HCT116 (cell line): ENCODE results near the gene ABHD2. TPM values are rescaled to one million over a fixed set of nuclear protein-coding genes. Genes with fewer than 3 reads are reported as not detected.

Experiments
- ATAC-seq: fragments of 200-7000 bp; cut with Tn5 transposase; 2 replicates; pipeline ENCODE4 v1.9.1; 2020; ENCODE audit warnings: mild to moderate bottlenecking, moderate library complexity
- BruUV-seq: library from RNA; stranded (reverse); fragments of 400-500 nt; replicated peaks from 2 replicates; lab custom pipeline; 2021; lab: Mats Ljungman, UMichigan
- CTCF ChIA-PET: fragments of 300-600 bp; sonication (Branson Sonifier 250); formaldehyde crosslinking; loops from one replicate; lab custom pipeline; 2021; ENCODE audit warnings: antibody characterized with exemption; lab: Charles Lee
- POLR2A ChIA-PET: fragments of 300-600, 350-600 bp; sonication (Branson Sonifier 250); formaldehyde crosslinking; loops from one replicate; lab custom pipeline; 2021; ENCODE audit warnings: antibody characterized with exemption; lab: Charles Lee
- RAD21 ChIA-PET, 2 experiments: fragments of 300-600 bp; sonication (Branson Sonifier 250); formaldehyde crosslinking; loops; one replicate each; lab custom pipeline; 2023; ENCODE audit warnings: low total read pairs in 2 of 2; ENCODE audit not compliant: uncharacterized antibody in 2 of 2, unreplicated experiment in 2 of 2, low non-redundant PET in 1 of 2; lab: Charles Lee
- DNase-seq: peaks from one replicate; pipeline ENCODE4 v3.0.0-alpha.2; 2010; ENCODE audit warnings: low read depth, low spot score
- H2AFZ ChIP-seq: fragments of 200-600 bp; shearing (Covaris generic), sonication (generic); 2 replicates; pipeline ENCODE4 v1.6.1; 2017; ENCODE audit warnings: low read depth, mixed run types, mixed read lengths, antibody characterized with exemption, low read length; ENCODE audit not compliant: poor library complexity, severe bottlenecking
- H3K27ac ChIP-seq: 2 replicates; pipeline ENCODE4 v1.5.1; 2012; ENCODE audit warnings: low read depth, low read length
- H3K27me3 ChIP-seq: fragments of 200-600 bp; sonication (generic); 2 replicates; pipeline ENCODE4 v1.6.1; 2016; ENCODE audit warnings: mixed run types, low read length, mixed read lengths; ENCODE audit not compliant: insufficient read depth
- H3K36me3 ChIP-seq, 2 experiments: fragments of 200-500 bp in 1 of 2; fragments of 200-600 bp in 1 of 2; sonication (Bioruptor generic) in 1 of 2; sonication (generic) in 1 of 2; 2 replicates each; pipeline versions ENCODE4 v1.5.1 to v1.6.1; 2014 to 2016; ENCODE audit warnings: low read length in 2 of 2, inconsistent platforms in 1 of 2, mixed read lengths in 1 of 2, mixed run types in 1 of 2; ENCODE audit not compliant: insufficient read depth in 2 of 2, control insufficient read depth in 1 of 2
- H3K4me1 ChIP-seq, 2 experiments: fragments of 200-600 bp in 1 of 2; sonication (generic) in 1 of 2; 2 replicates each; pipeline versions ENCODE4 v1.5.1 to v1.6.1; 2012 to 2017; ENCODE audit warnings: low read length in 2 of 2, inconsistent platforms in 1 of 2, mild to moderate bottlenecking in 1 of 2, mixed read lengths in 1 of 2, mixed run types in 1 of 2, moderate library complexity in 1 of 2; ENCODE audit not compliant: insufficient read depth in 2 of 2, control insufficient read depth in 1 of 2
- H3K4me2 ChIP-seq: fragments of 200-600 bp; sonication (generic); 2 replicates; pipeline ENCODE4 v1.6.1; 2017; ENCODE audit warnings: mixed run types, low read length, mixed read lengths
- H3K4me3 ChIP-seq, 2 experiments: fragments of 200-600 bp in 1 of 2; sonication (generic) in 1 of 2; replicated peaks in 1 of 2; 2 replicates each; pipeline ENCODE4 v1.5.1; 2011 to 2016; ENCODE audit warnings: low read length in 2 of 2, control low read depth in 1 of 2, low read depth in 1 of 2, mild to moderate bottlenecking in 1 of 2, mixed read lengths in 1 of 2, mixed run types in 1 of 2
- H3K79me2 ChIP-seq: fragments of 200-600 bp; sonication (generic); 2 replicates; pipeline ENCODE4 v1.6.1; 2017; ENCODE audit warnings: mild to moderate bottlenecking, mixed run types, low read length, moderate library complexity, mixed read lengths; ENCODE audit not compliant: insufficient read depth
- H3K9ac ChIP-seq: fragments of 200-600 bp; sonication (generic); 2 replicates; pipeline ENCODE4 v1.6.1; 2016; ENCODE audit warnings: low read length, mixed read lengths
- H3K9me2 ChIP-seq: fragments of 200-600 bp; sonication (generic), shearing (Covaris generic); 2 replicates; pipeline ENCODE4 v1.6.1; 2017; ENCODE audit warnings: mixed run types, mild to moderate bottlenecking, moderate library complexity; ENCODE audit not compliant: insufficient read depth
- H3K9me3 ChIP-seq, 2 experiments: fragments of 200-500 bp in 1 of 2; fragments of 200-600 bp in 1 of 2; sonication (Bioruptor generic) in 1 of 2; sonication (generic) in 1 of 2; 2 replicates each; pipeline ENCODE4 v1.6.1; 2014 to 2017; ENCODE audit warnings: low read length in 2 of 2, mixed read lengths in 2 of 2, inconsistent platforms in 1 of 2, low read depth in 1 of 2, mild to moderate bottlenecking in 1 of 2, mixed run types in 1 of 2, moderate library complexity in 1 of 2; ENCODE audit not compliant: control insufficient read depth in 1 of 2, insufficient read depth in 1 of 2
- H4K20me1 ChIP-seq: fragments of 200-600 bp; sonication (generic), shearing (Covaris generic); 2 replicates; pipeline ENCODE4 v1.6.1; 2017; ENCODE audit warnings: mixed run types, mild to moderate bottlenecking, moderate library complexity; ENCODE audit not compliant: insufficient read depth
- CBX3 ChIP-seq: IDR thresholded peaks from 2 replicates; pipeline ENCODE4 v1.6.1; 2012; ENCODE audit warnings: low read depth
- CEBPB ChIP-seq: IDR thresholded peaks from 2 replicates; pipeline ENCODE4 v1.6.1; 2012; ENCODE audit warnings: low read depth
- EGR1 ChIP-seq: IDR thresholded peaks from 2 replicates; pipeline ENCODE4 v1.6.1; 2012; ENCODE audit warnings: low read depth
- ELF1 ChIP-seq: IDR thresholded peaks from 2 replicates; pipeline ENCODE4 v1.6.1; 2012; ENCODE audit warnings: low read depth, borderline replicate concordance
- EZH2phosphoT487 ChIP-seq: fragments of 200-600 bp; IDR thresholded peaks from 2 replicates; pipeline ENCODE4 v1.6.1; 2018; ENCODE audit warnings: antibody characterized with exemption, borderline replicate concordance
- FOSL1 ChIP-seq: IDR thresholded peaks from 2 replicates; pipeline ENCODE4 v1.6.1; 2012; ENCODE audit warnings: low read depth
- JUND ChIP-seq: IDR thresholded peaks from 2 replicates; pipeline ENCODE4 v1.6.1; 2012
- POLR2A ChIP-seq: IDR thresholded peaks from 2 replicates; pipeline ENCODE4 v1.7.0; 2011; ENCODE audit warnings: borderline replicate concordance; ENCODE audit not compliant: insufficient read depth, insufficient read length; ENCODE audit errors: extremely low read depth
- POLR2AphosphoS5 ChIP-seq: IDR thresholded peaks from 2 replicates; pipeline ENCODE4 v1.6.1; 2011; ENCODE audit warnings: mild to moderate bottlenecking, low read depth, low read length, moderate library complexity
- RAD21 ChIP-seq: IDR thresholded peaks from 2 replicates; pipeline ENCODE4 v1.6.1; 2012; ENCODE audit warnings: low read depth, mild to moderate bottlenecking
- REST ChIP-seq: IDR thresholded peaks from 2 replicates; pipeline ENCODE4 v1.6.1; 2012; ENCODE audit warnings: low read depth
- SIN3A ChIP-seq: IDR thresholded peaks from 2 replicates; pipeline ENCODE4 v1.6.1; 2012; ENCODE audit warnings: low read depth
- SP1 ChIP-seq: IDR thresholded peaks from 2 replicates; pipeline ENCODE4 v1.6.1; 2012; ENCODE audit warnings: low read depth
- SRF ChIP-seq: IDR thresholded peaks from 2 replicates; pipeline ENCODE4 v1.6.1; 2012; ENCODE audit warnings: low read depth
- TCF7L2 ChIP-seq: IDR thresholded peaks from 2 replicates; pipeline ENCODE4 v1.7.0; 2011; ENCODE audit warnings: borderline replicate concordance, inconsistent platforms; ENCODE audit not compliant: insufficient read depth, insufficient read length; ENCODE audit errors: extremely low read depth
- ZNF274 ChIP-seq: fragments of 200-500 bp; sonication (Bioruptor generic); IDR thresholded peaks from 2 replicates; pipeline ENCODE4 v1.6.1; 2014; ENCODE audit warnings: mild to moderate bottlenecking, low read depth, low read length, inconsistent platforms
- intact Hi-C: fragments of 100-400 bp; cut with micrococcal nuclease; formaldehyde crosslinking; loops from 2 replicates; pipeline ENCODE4 v1.10.0; 2022
- total RNA-seq: library from RNA; stranded (reverse); gene quantifications from one replicate; pipeline ENCODE4 v1.2.1, GENCODE V29; 2021; ENCODE audit not compliant: unreplicated experiment
- TF ChIP-seq, protein P1 (sequence below): IDR thresholded peaks from 2 replicates; pipeline ENCODE4 v1.6.1; 2012

ABHD2 gene
- total RNA-seq, 1 experiment from 2014 or later: 40.8 TPM

DNA sequence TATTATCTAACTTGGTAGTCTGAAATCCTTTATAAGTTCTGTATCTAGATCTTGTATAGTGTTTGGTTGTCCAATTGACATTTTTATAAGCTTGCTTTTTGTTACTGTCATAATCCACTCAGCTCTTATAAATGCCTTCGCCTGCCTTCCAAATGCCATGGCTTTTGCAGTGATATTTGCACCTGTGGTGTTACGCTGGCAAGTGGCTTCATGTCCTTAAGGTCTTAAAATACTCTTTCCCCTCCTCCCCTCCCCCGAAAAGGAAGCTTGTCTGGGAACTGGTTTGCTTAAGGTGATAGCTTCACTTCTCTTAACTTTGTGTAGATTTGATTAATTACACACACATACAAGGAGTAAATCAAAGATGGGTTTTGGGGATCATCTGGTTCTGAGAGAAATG is 62.0 kb downstream of the ABHD2 start (continued):
- TF ChIP-seq FOSL1: no peak
- TF ChIP-seq CEBPB: no peak
- TF ChIP-seq SRF: no peak

- Histone ChIP-seq H4K20me1 (no peaks in the 10 kb centered on the region), H3K79me2 (no peaks in the 10 kb centered on the region), H3K4me1 (no peaks in the 10 kb centered on the region), H3K27ac (no peak overlapping the region), H3K4me2 (no peak overlapping the region), H3K9ac (no peak overlapping the region), H2AFZ (no peak overlapping the region), H3K27me3 (no peaks in the 10 kb centered on the region), H3K9me2 (no peaks in the 10 kb centered on the region), H3K4me3 (no peak overlapping the region), H3K36me3 (0 out of 4 replicates have a peak, but pooled peaks cover 0 to 4% of the 10 kb centered on the region in 2 experiments), H3K9me3 (no peaks in the 10 kb centered on the region)
- ATAC-seq (no peak), DNase-seq (no peak)
- CTCF ChIA-PET: interaction anchor here (1.0 to 3.0 kb wide), 3 partner anchors 20 to 21 kb away, joined by 5 to 10 read pairs (median 5); no protein-coding TSS in a partner anchor
- intact Hi-C loops: no loop called here
- RAD21 ChIA-PET: no interaction called here
- BruUV-seq: no TSS peak
- POLR2A ChIA-PET: no interaction called here
- TF ChIP-seq POLR2A (no peak), FOSL1 (no peak), JUND (no peak), POLR2AphosphoS5 (no peak), SRF (no peak), SP1 (no peak), CEBPB (no peak), EZH2phosphoT487 (no peak), SIN3A (no peak), ZNF274 (no peak), EGR1 (no peak), RAD21 (no peak), ELF1 (no peak), CBX3 (no peak), REST (no peak), TCF7L2 (no peak)
- TF ChIP-seq, protein P1, sequence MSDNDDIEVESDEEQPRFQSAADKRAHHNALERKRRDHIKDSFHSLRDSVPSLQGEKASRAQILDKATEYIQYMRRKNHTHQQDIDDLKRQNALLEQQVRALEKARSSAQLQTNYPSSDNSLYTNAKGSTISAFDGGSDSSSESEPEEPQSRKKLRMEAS: no peak
Measured at GRCh38 chr15:89150762-89151664, 62.8 kb downstream of the ABHD2 start.
